GM12864 (cell line): ENCODE results near the gene ZNF221.
A peak's percentile ranks its signal among the peaks of the same experiment; 100 is the strongest.

ENCODE experiments used
- DNase-seq: peaks from one replicate; pipeline ENCODE4 v3.0.0-alpha.2; 2011; ENCODE audit warnings: low read depth
- H3K4me3 ChIP-seq: 2 replicates; pipeline ENCODE4 v1.5.1; 2011; ENCODE audit warnings: mild to moderate bottlenecking, low read depth, low read length, control low read depth
- TF ChIP-seq, protein P1 (sequence below): IDR thresholded peaks from 2 replicates; pipeline ENCODE4 v1.5.1; 2011; ENCODE audit warnings: low read depth, mild to moderate bottlenecking, moderate library complexity, low read length, control low read depth, inconsistent platforms; ENCODE audit errors: missing control alignments

The ZNF221 gene

GRCh38 chr19:43950834-43951645 lies at the start of gene ZNF221:
Gene ZNF221 (plus strand): TSS chr19:43951228. CDS start chr19:43962727, 11,499 bp downstream.
- H3K4me3 ChIP-seq: peak within 1 kb of the TSS; percentile 75
- TF ChIP-seq, protein P1, sequence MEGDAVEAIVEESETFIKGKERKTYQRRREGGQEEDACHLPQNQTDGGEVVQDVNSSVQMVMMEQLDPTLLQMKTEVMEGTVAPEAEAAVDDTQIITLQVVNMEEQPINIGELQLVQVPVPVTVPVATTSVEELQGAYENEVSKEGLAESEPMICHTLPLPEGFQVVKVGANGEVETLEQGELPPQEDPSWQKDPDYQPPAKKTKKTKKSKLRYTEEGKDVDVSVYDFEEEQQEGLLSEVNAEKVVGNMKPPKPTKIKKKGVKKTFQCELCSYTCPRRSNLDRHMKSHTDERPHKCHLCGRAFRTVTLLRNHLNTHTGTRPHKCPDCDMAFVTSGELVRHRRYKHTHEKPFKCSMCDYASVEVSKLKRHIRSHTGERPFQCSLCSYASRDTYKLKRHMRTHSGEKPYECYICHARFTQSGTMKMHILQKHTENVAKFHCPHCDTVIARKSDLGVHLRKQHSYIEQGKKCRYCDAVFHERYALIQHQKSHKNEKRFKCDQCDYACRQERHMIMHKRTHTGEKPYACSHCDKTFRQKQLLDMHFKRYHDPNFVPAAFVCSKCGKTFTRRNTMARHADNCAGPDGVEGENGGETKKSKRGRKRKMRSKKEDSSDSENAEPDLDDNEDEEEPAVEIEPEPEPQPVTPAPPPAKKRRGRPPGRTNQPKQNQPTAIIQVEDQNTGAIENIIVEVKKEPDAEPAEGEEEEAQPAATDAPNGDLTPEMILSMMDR: peak; percentile 49
- DNase-seq: peak; percentile 88

GRCh38 chr19:43901395-43902390 lies 49.3 kb upstream of the ZNF221 start:
- peak; percentile 66 for DNase-seq
- H3K4me3 ChIP-seq: peak overlapping the region; percentile 57
- TF ChIP-seq, protein P1: no peak

- DNase-seq: no peak
- no peak overlapping the region; the same call in 1 of the 2 replicates for H3K4me3 ChIP-seq
- TF ChIP-seq, protein P1: no peak
Observed at GRCh38 chr19:43902399-43902798, 48.6 kb upstream of the ZNF221 start.

DNA sequence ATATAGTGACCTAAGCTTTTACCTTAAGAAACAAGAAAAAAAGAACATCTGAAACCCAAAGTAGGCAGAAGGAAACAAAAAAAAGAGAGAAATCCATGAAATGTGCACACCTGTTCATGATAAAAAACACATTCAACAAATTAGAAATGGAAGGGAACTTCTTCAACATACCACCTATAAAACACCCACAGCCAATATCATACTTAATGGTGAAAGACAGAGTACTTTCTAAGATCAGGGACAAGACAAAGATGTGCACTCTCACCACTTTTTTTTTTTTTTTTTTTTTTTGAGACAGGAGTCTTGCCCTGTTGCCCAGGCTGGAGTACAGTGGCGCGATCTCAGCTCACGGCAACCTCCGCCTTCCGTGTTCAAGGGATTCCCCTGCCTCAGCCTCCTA lies 45.1 kb upstream of the ZNF221 start:
- TF ChIP-seq, protein P1: no peak
- DNase-seq: no peak

DNA sequence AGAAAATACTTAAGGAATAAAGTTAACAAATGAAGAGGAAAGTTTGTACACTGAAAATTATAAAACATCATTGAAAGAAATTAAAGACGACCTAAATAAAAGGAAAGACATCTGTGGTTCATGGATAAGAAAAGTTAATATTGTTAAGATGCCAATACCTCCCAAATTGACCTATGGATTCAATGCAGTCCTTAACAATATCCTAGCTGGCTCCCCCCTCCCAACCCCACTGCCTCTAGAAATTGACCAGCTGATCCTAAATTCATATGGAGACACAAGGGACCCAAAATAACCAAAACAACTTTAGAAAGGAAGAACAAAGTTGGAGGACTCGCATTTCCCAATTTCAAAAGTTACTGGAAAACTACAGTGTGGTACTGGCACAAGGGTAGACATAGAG lies 44.3 kb upstream of the ZNF221 start:
- TF ChIP-seq, protein P1: no peak
- no peak for DNase-seq
- no peak overlapping the region for H3K4me3 ChIP-seq

More for the DNA sequence above, 45.1 kb upstream of the ZNF221 start:
- no peak overlapping the region for H3K4me3 ChIP-seq

DNA sequence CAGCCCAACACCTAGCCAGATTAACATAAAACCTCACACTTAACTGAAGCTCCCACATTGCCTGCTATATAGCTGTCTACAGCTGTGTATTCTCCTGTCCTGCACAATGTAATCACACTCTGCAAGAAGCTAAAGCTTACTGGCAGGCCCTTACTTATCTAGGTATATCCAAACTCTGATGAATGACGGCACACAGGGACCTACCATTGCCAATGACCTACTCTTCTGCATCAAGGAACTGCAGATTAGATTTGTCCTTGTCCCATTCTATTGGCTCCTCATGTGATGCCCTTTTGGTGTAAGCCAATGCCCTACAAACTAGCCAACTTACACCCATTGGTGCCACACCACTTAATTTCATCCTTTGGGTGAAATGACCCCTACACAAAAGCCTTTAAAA lies 42.4 kb upstream of the ZNF221 start:
- no peak for DNase-seq
- TF ChIP-seq, protein P1: no peak
- H3K4me3 ChIP-seq: no peak overlapping the region
